Measurements from ENCODE around the gene GOLIM4. TPM values are rescaled to one million over a fixed set of nuclear protein-coding genes. Genes with fewer than 3 reads are reported as not detected.
A peak's percentile ranks its signal among the peaks of the same experiment; 100 is the strongest.
"Not testable (repeated sequence)": the region's sequence is repeated elsewhere in the genome, so short reads cannot be mapped to it uniquely, and the experiment has no call there.

Gene GOLIM4
- total RNA-seq, 1 experiment from 2014 or later: 21.4 TPM

DNA sequence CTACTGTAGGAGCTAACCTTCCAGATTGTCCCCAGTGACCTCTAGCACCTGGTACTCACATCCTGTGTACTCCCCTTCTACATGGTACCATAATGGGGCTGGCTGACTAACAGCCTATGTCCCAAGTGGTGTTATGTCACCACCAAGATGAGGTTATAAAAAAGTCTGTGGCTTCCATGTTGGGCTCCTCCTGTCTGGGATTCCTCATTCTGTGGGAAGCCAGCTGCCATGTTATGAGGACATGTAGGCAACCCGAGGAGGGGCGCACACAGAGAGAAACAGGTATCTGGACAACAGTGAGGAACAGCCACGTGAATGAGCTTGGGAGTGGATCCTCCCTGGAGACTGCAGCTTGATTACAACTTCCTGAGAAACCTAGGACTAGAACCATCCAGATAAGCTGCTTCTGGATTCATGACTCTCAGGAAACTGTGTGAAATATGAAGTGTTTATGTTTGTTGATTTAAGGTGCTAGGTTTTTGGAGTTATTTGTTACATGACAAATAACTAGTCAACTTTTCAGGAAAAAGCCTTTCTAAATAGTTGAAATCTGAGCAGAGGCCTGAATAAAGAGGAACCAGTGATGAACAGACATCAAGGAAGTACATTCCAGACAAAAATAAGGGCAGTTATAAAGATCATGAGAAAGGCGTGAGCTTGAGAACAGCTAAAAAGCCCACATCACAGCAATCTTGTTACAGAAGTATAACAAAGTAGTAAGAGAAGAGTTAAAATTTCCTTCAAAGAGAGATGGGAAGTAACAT is 21.7 kb downstream of the GOLIM4 start:
- no peak for DNase-seq (ENCODE audit: low spot score)

DNA sequence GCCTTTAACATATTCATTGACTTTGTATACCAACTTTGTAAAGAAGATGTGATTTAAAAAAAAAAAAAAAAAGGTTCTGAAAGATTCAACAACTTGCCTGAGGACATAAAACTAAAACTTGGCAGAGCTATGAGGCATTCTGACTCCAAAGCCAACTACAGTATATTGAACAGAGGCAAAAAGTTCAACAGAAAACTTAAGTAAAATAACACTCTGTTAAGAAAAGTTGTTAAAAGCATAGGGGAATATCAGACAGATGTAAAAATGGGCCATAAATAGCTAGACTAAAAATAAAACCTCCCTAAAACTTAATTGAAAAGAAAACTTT is 23.4 kb downstream of the GOLIM4 start:
- no peak for DNase-seq (ENCODE audit: low spot score)

DNA sequence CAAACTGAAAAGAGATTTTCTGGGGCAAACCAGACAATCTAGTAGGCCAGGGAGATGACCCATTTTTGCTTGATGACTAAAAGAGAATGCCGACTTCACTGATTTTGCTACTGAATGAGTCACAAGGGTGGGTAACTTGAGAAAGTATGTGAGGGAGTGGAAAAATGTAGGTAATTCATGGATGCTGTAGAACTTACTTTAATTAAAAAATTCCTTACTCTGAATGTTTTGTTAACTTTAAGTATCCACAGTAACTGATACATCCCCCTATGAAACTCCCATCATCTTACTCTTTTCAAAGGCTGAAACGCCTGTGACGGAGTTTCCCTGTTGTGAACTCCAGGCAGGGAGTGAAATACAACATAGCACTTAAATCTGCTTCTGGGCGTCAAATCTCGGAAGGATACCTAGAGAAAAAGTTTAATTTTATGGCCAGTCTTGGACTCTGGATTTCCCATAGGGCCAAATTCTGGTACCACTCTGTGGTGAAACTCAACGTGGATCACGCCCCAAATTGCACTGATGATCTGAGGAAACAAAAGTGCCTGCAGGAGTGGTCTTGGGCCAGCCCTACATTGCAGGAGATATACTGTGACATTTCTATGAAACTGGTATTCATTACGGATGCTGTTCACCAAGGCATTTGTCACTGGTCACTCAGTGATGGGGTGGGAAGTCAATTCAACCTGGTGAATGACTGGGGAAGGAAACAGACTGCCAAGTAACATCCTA is 24.0 kb downstream of the GOLIM4 start:
- peak; percentile 62 for DNase-seq (ENCODE audit: low spot score)

DNA sequence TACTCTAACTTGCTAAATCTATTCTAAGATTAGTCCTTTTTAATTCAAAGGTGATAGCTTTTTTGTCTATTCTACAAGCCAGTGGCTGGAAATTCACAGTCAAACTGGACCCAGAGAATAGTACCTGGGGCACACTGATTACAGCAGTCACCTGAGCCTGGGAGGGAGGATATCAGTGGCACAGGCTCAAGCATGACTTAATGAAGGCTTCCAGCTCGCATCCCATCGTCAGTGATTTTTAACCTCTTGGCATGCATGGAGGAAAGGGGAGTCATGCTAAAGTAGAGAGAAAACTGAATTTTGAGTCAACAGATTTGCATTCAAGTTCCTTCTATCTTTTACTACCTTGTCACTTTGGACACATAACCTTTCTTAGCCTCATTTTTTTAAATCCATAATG is 24.8 kb downstream of the GOLIM4 start:
- no peak for DNase-seq (ENCODE audit: low spot score)

DNA sequence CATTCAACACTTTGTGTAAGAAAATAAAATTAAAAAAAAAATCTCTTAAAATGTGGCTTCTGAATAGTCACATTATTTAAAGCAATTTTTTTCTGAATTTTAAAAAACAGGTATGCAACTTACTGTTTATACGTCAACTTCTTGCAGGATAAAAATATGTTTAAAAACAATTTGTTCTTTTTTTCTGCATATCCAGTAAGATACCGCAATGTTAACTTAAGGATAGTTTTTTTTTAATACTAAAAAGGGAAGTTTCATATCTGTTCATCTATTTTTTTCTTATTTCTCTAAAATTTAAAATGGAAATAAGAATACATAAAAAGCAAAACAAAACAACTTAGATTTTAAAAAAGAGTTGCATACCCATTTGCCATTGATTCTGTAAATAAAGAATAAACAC is 27.4 kb downstream of the GOLIM4 start:
- DNase-seq (ENCODE audit: low spot score): no peak

DNA sequence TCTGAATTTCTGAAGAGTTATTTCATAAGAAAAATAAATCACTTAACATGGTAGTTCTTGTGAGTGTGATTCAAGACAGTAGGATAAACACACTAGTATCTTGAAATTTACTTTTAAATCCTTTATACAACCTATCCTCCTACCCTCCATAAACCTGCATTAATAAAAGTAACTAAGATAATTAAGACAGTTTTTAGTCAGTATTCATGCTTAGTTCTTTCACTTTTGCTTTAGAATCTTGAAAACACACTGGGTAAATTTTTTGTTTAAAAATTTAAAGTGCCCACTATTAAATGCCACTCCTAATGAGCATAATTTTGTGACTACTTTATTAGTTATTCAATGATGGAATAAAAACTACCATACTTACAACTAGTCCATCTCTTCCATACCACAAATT is 28.8 kb downstream of the GOLIM4 start:
- no peak for DNase-seq (ENCODE audit: low spot score)

DNA sequence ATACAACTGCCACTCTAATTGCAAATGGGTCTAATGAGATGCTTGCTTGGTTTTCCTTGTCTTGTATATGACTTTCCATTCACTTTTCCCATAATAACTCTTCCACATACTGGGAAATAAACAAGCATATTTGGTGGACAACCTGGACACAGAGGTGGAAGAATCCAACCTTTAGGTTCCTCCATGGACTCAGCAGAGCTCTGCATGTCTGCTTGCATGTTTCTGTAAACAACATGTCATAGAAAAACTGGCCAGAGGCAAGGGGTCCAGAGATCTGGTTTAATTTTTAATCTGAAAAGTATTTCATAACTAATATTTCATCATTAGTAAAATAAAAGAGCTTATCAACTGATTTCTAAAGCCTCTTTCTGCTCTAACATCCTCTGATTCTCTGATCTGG is 30.2 kb downstream of the GOLIM4 start:
- no peak for DNase-seq (ENCODE audit: low spot score)

DNA sequence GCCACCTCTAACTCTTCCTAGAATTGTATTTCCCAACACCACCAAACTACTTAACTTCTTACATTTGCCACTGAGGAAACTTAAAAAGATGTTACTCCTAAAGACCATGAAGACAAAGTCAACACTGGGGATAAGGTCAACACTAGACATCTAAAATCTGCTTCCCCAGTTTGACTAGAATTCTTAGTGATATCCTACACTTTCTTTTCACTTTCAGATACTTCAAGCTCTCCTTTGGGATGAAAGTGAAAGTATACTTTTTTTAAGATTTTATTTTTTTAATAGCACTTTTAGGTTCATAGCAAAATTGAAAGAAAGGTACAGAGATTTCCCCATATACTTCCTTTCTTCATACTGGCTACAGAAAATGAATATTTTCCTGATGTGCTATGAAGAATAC is 32.6 kb downstream of the GOLIM4 start:
- no peak for DNase-seq (ENCODE audit: low spot score)

DNA sequence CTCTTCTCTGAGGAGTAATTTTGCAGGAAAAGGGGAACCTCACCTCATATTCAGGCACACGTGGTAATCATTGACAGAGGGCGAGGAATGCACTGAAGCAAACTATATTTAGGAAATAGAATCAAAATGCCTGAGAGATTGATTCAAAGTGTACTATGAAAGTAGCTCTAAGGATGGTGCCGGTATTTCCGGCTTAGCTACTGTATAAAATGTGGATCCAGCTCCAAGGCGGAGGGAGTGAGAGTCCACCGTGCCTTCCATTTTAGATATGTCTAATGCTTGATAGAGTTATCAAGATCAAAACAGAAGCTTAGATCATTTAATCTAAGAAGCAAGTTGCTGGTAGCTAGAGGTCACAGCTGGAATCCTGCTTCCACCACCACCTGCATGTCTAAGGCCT is 33.0 kb downstream of the GOLIM4 start:
- DNase-seq (ENCODE audit: low spot score): no peak

DNA sequence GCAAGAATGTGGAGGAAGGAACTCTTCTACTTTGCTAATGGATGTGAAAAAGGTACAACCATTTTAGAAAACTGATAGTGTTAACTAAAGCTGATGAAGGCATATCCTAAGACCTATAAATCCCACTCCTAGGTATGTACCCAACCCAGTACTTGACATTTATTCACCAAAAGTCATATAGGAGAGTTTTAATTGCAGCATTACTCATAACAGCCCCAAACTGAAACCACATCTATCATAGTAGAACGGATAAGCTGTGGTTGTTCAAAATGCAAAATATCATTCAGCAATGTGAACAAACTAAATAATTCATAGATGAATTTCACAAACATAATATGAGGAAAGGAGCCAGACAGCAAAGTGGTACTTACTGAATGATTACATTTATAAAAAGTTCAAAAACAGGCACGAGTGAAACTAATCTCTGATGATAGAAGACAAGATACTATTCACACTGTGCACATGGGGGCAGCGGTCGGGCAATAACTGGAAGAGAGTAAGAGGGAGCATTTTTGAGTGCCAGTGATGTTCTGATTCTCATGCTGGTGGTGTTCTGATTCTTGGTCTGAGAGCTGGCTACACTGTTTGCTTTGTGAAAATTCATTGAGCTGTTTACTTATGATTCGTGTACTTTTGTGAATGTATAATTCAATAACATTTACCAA is 34.3 kb downstream of the GOLIM4 start:
- DNase-seq (ENCODE audit: low spot score): peak; percentile 21

DNA sequence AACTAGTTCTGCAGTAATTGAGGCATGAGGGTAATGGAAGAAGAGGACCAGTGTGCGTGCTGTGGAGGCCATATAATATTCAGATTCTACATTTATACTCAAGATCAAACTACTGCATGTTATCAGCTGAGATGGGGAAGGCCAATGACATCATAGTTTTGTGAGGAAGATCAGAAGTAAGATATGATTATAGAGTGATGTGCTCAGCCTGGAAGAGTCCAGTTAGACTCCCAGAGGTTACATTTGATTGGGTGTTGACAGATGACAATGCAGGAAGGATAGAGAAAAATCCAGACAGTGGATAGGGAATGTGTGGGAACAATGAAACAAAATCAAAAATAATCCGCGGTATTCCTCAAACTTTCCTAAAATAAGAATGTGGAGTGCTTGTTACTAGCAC is 35.4 kb downstream of the GOLIM4 start:
- no peak for DNase-seq (ENCODE audit: low spot score)

DNA sequence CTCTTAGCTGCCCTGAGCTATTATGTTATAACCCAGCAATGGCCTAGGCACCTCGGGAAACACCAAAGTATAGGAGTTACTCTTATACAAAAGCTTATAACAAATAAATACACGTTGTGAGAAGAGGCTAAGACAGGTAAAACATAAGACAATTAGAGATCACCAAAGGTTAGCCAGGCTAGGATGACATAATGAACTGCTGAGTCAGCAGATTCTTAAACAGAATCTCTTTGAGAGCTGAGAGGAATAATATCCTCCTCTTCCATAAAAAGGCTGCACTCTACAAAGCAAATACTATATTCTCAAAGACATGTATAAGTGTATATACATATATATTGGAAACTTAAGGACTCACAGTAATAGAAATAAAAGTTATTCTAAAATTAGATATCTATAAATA is 37.2 kb downstream of the GOLIM4 start:
- DNase-seq (ENCODE audit: low spot score): no peak

DNA sequence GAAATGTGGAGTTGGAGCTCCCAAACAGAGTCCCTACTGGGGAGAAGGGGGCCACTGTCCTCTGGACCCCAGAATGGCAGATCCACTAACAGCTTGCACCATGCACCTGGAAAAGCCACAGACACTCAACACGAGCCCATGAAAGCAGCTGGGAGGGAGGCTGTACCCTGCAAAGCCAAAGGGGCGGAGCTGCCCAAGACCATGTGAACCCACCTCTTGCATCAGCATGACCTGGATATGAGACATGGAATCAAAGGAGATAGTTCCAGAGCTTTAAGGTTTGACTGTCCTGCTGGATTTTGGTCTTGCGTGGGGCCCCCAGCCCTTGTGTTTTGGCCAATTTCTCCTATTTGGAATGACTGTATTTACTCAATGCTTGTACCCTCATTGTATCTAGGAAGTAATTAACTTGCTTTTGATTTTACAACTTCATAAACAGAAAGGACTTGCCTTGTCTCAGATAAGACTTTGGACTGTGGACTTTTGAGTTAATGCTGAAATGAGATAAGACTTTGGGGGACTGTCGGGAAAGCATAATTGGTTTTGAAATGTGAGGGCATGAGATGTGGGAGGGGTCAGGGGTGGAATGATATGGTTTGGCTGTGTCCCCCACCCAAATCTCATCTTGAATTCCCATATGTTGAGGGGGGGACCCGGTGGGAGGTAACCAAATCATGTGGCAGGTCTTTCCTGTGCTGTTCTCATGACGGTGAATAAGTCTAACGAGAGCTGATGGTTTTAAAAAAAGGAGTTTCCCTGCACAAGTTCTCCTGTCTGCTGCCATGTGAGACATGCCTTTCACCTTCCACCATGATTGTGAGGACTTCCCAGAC is 39.1 kb downstream of the GOLIM4 start:
- DNase-seq (ENCODE audit: low spot score): not testable (repeated sequence)

DNA sequence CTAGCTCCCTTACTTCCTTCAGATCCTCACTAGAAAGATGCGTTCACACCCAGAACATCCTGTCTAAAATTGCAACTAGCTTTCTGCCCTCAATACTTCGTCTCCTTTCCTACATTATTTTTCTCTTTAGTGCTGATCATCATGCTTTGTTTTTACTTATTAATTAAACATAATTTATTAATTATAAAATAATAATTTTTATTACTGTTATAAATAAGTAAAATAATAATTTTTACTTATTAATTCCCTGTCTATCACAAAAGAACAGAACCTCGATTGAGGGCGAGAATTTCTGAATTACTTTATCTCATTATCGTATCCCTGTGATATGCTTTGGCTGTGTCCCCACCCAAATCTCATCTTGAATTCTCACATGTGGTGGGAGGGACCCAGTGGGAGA is 41.3 kb downstream of the GOLIM4 start:
- DNase-seq (ENCODE audit: low spot score): no peak

DNA sequence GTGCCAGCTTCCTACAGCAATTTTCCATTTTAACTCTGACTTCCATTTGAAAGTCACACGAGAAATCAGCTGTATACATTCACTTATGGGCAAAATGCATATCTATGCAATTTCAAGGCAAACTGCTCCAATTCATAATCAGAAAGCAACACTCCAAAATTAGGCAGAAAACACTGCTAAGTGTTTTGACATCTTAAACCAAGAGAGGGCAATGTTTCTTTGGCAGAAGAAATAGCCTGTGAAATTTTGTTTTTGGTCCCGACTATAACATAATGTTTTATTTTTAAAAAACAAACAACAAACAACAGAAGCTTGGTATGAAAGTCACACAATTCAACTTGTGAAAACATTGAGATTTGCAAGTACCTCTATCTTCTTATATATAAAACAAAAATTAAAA is 42.6 kb downstream of the GOLIM4 start:
- no peak for DNase-seq (ENCODE audit: low spot score)

DNA sequence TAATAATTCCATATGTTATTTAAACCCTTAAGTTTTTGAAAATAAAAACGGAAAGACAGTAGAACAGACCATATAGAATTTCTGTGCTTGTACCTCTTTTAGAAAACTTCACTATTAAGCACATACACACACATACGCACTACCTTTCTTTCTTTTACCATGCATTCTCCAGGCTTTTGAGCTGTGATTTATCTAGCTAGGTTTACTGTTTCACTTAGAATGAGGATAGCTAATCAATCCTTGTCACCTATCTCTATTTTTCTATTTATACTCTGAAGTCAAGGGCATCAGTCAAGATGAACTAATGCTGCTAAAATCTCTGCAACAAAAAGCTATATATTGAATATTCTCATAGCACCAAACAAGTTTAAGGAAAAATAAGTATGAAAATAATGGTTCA is 43.2 kb downstream of the GOLIM4 start:
- no peak for DNase-seq (ENCODE audit: low spot score)

DNA sequence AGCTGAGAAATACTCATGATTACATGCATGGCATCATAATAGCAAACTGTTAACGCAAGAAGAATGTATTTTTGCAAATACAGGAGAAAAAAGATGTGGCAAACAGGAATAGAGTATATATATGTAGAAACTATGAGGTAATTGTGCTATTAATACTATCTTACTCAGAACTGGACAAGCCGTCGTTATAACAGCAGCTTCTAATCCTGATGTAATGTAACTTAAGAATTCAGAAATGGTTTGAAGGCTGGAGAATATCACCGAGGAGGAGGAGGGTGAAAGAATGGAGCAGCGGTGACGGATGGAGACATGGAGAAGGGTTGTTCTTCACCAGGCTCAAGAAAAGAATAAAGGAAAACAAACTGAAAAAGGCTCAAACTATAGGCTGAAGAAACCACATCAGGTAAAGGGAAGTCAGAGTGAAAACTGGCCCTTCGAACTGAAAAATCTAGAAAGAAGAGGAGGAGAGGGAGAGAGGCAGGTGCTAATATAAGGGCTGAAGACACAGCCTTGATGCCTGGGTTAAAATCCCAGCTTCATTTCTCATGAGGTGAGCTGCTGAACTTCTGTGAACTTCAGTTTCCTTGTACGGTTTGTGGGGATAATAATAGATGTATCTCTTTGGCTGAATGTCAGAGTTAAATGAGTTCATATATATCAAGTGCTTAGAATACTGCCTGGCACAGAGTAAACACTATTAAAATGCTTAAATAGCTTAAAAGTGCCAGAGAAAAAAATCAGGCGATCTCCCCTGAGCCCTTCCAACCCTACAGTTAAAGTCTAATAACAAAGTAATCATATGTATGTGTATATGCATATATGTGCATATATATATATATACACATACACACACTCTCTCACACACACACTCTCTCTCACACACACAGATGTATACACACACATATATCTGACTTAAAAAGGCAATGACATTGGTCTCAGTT is 43.9 kb downstream of the GOLIM4 start:
- DNase-seq (ENCODE audit: low spot score): no peak

DNA sequence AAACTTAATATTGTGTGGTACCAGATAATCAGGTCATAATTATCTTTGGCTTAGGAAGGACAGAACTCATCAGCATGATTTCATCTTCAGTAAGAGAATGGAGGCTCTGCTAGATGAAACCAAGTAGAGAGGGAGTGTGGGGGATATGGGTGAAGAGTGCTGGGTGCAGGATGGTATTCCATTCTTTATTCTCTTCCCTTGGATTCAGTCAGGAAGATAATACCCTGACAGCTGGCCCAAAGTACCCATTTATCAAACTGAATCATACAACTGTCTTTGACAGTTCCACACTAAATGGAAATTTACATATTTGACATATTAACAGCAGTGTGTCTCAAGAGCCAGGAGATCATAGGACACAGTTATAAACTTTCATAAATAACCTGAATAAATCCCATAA is 44.7 kb downstream of the GOLIM4 start:
- no peak for DNase-seq (ENCODE audit: low spot score)

DNA sequence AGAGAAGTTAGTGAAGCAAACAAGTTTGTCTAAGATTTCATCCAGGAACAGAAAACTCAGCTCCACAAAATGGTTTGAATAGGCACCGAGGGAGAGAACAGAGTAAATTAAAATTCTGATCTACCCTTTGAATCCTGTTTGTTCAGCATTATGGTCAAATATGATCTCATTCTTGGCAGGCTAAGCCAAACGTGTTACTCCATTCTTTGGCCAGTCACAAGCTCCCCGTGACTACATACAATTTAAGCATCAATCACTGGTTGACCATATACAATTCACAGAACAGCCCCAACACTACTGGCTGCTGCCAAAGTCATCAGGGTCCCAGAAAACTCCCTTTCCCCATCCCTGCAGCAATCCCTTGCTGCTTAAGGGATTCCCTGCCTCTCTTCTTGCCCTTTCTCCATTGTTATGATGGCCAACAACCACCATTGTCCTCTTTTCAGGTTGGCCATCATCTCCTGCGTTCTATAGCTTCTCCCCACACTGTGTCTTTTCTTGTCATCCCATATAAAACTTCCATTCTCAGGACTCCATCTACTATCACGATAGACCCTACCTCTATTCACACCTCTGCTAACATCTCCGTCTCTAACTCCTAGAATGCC is 46.3 kb downstream of the GOLIM4 start:
- no peak for DNase-seq (ENCODE audit: low spot score)
